IPS-18c (cell line): Measurements from ENCODE around the gene SNX1.
"Not testable (repeated sequence)": the region's sequence is repeated elsewhere in the genome, so short reads cannot be mapped to it uniquely, and the experiment has no call there.

Source experiments
- H3K4me3 ChIP-seq: 2 replicates; pipeline ENCODE4 v1.7.0; 2013; ENCODE audit warnings: low read depth, mild to moderate bottlenecking, low read length, moderate library complexity; ENCODE audit not compliant: insufficient read depth
- H3K9me3 ChIP-seq: one replicate; pipeline ENCODE4 v1.6.1; 2013; ENCODE audit warnings: mild to moderate bottlenecking, low read length, moderate library complexity; ENCODE audit not compliant: control insufficient read depth, insufficient read depth

The SNX1 gene

DNA sequence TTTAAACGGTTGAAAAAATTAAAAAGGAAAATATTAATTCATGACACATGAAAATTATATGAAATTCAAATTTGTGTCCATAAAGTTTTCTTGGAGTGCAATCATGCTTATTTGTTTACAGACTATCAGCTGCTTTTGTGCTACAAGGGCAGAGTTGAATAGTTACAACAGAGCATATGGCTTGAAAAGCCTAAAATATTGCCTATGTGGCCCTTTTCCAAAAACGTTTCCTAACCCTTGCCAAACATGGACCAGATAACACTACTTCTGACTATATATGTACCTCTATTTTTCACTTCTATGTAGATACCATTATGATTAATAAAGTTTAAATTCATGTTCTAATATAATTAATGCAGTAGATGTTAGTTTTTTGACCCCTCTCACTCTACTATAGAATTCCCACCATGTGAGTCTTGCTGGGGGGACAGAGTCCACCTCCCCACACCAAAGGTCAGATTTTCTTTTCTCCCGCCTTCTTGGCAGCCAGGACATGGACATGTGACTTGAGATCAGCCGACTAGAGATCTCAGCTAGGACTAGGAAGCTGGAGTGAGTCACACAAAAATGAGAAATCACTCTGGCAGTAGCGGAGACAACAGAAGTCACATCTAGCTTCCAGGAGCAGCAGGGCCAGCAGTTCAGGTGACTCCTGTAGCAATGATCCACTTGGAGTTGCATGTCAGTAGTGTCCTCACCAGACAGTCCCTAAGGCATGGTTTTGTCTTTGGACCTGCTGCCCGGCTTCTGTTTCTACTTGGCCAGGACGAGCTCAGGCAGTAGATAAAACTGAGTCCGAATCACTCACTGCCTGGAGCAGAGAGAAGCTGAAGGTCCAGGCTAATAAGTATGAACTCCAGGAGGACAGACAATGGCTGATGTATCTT is 24.6 kb upstream of the SNX1 start:
- no peaks in the 10 kb centered on the region for H3K9me3 ChIP-seq
- H3K4me3 ChIP-seq, result no peak overlapping the region

GRCh38 chr15:64071931-64072765 is 23.6 kb upstream of the SNX1 start:
- H3K9me3 ChIP-seq, result no peaks in the 10 kb centered on the region
- no peak overlapping the region for H3K4me3 ChIP-seq

- no peak overlapping the region for H3K4me3 ChIP-seq
- H3K9me3 ChIP-seq, result no peaks in the 10 kb centered on the region
Measured at GRCh38 chr15:64072812-64073211, 23.0 kb upstream of the SNX1 start.

DNA sequence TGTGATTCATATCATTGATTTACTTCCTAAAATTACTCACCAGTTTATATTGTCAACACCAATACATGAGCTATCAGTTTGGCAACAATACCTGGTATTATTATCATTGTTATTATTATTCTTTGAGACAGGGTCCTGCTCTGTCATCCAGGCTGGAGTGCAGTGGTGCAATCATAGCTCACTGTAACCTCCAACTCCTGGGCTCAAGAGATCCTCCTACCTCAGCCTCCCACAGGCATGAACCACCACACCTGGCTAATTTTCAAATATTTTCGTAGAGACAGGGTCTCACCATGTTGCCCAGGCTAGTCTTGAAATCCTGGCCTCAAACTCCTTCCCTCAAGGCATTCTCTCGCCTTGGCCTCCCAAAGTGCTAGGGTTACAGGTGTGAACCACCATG is 22.3 kb upstream of the SNX1 start:
- not testable (repeated sequence) for H3K9me3 ChIP-seq, H3K4me3 ChIP-seq

DNA sequence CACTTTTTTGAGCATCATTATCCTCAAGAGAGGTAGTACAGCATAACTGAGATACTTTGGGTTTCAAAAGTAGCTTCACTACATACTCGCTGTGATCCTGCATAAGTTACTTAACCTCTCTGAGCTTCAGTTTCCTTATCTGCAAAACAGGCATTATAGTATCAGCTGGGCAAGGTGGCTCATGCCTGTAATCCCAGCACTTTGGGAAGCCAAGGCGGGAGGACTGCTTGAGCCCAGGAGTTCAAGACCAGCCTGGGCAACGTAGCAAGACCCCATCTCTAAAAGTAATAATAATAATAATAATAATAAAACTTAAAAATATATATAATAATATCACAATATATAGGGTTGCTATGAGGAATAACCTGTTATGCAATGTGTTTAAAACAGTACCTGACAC is 13.0 kb upstream of the SNX1 start:
- H3K4me3 ChIP-seq, result no peak overlapping the region
- H3K9me3 ChIP-seq, result no peaks in the 10 kb centered on the region

DNA sequence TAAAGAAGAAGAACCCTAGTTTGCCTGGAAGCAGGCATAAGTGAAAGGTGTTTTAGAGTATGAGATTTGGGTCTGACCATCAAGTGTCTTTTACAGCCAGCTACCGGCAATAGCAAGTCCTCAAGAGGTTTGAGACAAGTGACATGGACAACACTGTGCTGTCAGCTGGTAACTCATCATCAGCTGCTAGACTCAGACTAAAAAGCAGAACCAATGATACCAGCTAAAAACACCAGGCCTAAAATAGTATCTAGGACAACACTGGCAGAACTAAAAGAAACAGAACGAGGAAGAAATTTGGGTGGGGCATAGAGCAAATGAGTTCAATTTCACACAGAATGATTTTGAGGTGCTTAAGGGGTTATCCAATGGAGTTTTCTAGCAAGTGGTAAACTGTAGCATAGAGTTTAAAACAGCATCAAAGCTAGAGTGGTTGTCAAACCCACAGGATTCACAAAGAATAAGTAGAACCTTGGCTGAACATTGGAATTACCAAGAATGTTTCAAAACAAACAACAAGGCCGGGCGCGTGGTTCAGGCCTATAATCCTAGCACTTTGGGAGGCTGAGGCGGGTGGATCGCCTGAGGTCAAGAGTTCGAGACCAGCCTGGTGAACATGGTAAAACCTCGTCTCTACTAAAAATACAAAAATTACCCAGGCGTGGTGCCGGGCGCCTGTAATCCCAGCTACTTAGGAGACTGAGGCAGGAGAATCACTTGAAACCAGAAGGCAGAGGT is 6.1 kb upstream of the SNX1 start:
- Histone ChIP-seq H3K9me3 (no peaks in the 10 kb centered on the region), H3K4me3 (no peak overlapping the region)

DNA sequence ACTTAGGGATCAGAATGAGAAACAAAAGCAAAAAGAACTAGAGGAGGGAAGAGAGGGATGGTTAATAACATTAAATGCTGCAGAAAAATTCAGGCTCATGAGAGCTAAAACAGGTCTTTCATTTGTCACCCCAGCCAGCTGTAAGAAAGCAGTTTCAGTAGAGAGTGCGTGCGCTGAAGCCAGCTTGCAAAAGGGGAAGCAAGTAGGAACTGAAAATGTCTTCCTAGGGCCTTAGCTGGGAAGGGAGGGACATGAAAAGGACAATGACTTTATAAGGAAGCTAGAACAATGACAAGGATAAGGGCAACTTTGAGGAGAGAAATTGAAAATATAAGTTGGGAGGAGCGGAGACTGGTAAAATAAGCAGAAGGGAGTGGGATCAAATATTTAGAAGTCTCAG is 5.3 kb upstream of the SNX1 start:
- H3K4me3 ChIP-seq, result no peak overlapping the region
- H3K9me3 ChIP-seq, result no peaks in the 10 kb centered on the region

GRCh38 chr15:64092075-64092820 is 3.5 kb upstream of the SNX1 start:
- H3K4me3 ChIP-seq, result peak overlapping the region; percentile 87
- peaks cover 2% of the 10 kb centered on the region for H3K9me3 ChIP-seq

DNA sequence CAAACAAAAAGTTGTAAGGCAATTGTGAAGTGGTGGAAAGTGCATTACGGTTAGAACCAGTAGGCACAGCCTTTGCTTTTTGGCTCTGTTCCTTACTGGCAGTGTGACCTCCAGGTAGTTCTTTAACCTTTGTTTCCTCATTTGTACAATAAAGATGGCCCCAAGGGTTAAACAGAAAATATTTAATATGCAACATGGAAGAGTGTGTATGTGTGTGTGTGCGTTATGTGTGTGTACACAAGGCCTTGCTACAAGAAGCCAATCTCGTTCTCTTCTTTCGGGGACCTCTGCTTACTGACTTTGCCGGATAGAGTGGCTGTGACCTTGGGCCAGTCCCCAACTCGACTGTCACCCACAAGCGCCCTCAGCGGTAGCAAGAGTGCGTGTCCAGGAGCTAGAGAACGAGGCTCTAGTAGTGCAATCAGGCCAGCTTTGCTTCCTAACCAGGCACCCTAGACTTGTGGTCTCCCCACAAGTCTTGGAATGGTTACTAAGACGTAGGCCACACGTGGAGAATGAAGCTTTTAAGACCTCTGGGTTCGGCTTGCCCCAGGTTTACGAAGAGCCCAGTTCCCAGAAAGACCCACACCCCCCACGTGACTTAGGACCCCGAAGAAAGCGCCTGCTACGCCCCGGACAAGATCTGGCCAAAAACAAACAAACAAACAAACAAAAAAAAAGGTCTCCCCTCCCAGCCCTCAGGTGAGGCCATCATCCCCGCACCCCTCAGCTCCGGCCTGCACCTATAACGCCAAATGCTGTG is 2.7 kb upstream of the SNX1 start:
- peak overlapping the region; percentile 87 for H3K4me3 ChIP-seq
- peaks cover 2% of the 10 kb centered on the region for H3K9me3 ChIP-seq

DNA sequence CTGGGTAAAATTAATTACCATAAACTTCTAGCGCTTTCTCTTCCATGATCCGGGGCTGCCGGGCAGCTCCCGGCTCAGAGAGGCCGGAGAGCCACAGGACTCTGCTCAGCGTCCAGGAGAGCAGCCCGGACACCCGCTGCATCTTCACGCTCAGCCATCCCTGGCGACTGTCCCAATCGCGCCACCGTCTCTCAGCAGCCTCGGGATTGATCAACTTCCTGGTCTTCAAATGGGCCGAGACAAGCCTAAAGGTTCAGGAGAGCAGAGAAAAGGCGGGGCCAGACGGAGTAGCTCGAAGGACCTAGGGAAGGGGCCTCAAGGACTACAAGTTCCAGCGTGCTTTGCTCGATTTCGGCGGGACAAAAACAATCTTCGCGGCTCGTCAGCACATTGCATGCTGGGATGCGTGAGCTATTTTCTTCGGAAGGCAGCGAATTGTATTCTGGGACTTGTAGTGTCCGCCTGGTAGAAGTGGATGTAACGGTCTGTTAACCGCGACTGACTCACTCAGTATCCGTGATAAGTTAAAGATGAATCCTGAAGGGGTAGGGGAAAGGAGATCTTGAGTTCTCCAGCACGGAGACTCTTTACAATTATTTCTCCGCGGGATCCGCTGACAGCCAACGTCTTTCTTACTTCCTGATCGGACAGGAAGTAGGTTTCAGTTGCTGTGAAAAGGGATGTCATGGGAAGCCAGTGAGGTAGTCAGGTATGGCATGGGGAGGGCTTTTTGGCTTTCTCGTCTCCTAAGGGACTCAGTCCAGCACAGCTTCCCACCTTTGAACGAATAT is 2.0 kb upstream of the SNX1 start, which contains the start of gene CIAO2A:
TSS of gene CIAO2A (minus strand) at position 212 of the 791 bp plus-strand sequence. CDS start at position 142, 70 bp downstream.
- H3K4me3 ChIP-seq, result peak within 1 kb of the TSS; percentile 87
- peaks cover 2% of the 10 kb centered on the region for H3K9me3 ChIP-seq

GRCh38 chr15:64095431-64095794 is 369 bp upstream of the SNX1 start:
- Histone ChIP-seq H3K9me3 (peaks cover 2% of the 10 kb centered on the region), H3K4me3 (peak overlapping the region; percentile 91)

DNA sequence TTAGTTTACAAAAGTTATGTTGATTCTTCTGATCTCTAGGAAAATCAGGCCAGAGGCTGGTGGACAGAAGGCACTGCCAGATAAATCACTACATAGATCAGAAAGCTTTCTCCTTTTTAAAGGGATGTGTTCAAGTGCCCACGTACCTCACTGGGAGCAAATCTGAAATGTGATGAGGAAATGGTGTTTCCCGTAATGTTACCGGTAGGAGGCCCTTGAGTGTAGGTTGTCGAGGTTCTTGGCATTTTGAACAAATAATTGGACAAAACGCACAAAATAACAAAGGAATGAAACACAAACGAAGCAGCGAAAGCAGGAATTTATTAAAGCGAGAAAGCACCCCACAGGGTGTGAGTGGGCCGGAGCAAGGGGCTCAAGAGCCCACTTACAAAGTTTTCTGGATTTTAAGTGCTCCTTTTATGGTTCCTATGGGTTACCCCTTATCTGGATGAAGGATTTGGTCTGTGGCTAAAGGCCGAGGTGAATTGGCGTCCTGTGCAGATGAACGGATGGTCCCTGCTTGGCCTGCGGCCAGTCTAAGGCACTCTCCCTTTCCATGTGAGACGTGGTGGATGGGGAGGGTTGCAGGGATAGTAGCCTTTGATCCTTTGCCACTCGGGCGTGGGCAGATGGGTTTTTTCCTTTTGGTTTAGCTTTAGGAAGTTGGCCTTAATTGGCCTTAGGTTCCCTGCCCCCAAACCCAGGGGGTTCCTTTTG is 1.0 kb downstream of the SNX1 start:
- peaks cover 2% of the 10 kb centered on the region for H3K9me3 ChIP-seq
- peak overlapping the region; percentile 91 for H3K4me3 ChIP-seq

DNA sequence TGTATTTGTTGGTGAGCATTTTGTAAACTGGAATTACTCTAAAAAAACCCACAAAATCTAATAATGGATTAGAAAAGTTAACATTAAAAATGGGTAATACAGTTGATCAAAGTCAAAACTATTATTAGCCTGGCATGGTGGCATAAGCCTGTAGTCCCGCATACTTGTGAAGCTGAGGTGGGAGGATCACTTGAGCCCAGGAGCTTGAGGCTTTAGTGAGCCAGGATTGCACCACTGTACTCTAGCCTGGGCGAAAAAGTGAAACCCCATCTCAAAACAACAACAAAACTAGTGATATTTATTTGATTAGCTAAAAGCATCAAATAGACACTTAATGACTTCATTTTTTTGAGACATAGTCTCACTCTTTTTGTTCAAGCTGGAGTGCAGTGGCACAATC is 3.6 kb downstream of the SNX1 start:
- Histone ChIP-seq H3K4me3 (no peak overlapping the region), H3K9me3 (peaks cover 2% of the 10 kb centered on the region)

- H3K9me3 ChIP-seq, result peaks cover 1% of the 10 kb centered on the region
- no peak overlapping the region for H3K4me3 ChIP-seq
Measured at GRCh38 chr15:64100958-64101357, 5.2 kb downstream of the SNX1 start.

GRCh38 chr15:64102497-64102896 is 6.7 kb downstream of the SNX1 start:
- H3K4me3 ChIP-seq, result no peak overlapping the region
- H3K9me3 ChIP-seq, result no peaks in the 10 kb centered on the region
